ENCODE data around the gene ROS1. TPM values are rescaled to one million over a fixed set of nuclear protein-coding genes. Genes with fewer than 3 reads are reported as not detected.

Gene ROS1
- total RNA-seq, 4 donors from 2014 or later = under 0.01 to 0.17 TPM; not detected in 2

GRCh38 chr6:117262799-117263198, 162.9 kb downstream of the ROS1 start:
- no peak for TF ChIP-seq CTCF (IDR thresholded peaks at IDR 0.05; ENCODE audit: low read depth)

- TF ChIP-seq CTCF (IDR thresholded peaks at IDR 0.05; ENCODE audit: low read depth) = no peak
These were observed 172.0 kb downstream of the ROS1 start for GRCh38 chr6:117253785-117254184.

Small RNA genes within 50 kb of the gene (small RNA-seq; reads per million reads assigned to genes)
- gene RN7SKP18 (not detected), gene RNU6-253P (not detected)

Other genes starting within 250 kb of the ROS1 start
- not detected for gene VGLL2, start 160.4 kb downstream of the ROS1 start, total RNA-seq
- 10 to 100 TPM in 3 of 4 donors, 1 to 10 TPM in 1; 8.8 to 22.2 (median 18.6) TPM for gene DCBLD1, start 56.7 kb upstream of the ROS1 start, total RNA-seq
- gene GOPC, start 176.6 kb upstream of the ROS1 start, total RNA-seq = 10 to 100 TPM; 20.7 to 29.1 (median 23.9) TPM
- gene NUS1, start 249.5 kb upstream of the ROS1 start, total RNA-seq = 10 to 100 TPM; 17.2 to 39.5 (median 25.1) TPM

Data from subcutaneous adipose tissue (tissue), 4 donors.